ENCODE results near the gene ANKRD42. TPM values are rescaled to one million over a fixed set of nuclear protein-coding genes. Genes with fewer than 3 reads are reported as not detected.

ANKRD42 gene
- total and polyA plus RNA-seq, 2 donors (not counting 1 experiment from before 2014, with no cell fraction given): 6.5 to 17.5 TPM

DNA sequence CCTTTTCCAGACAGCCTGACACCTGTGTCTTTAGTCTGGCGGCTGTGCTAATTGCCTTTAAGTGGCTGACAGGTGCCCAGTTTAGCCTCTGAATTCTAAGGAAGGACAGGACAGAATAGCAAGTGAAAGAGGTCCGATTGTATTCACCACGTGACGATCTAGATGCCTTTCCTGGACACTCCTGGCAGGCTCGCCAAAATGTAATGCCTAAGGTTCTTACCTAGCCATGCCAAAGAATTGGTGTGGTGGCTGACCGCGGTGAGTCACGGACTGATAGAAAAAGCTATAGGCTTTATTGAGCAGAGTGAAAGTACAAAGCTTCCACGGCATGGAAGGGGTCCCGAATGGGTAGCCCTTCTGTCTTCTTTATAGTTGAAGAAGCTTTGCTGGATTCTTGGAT is 26.7 kb downstream of the ANKRD42 start:
- no peak for TF ChIP-seq EZH2 (IDR thresholded peaks at IDR 0.05; ENCODE audit: low read length, missing control alignments)
- TF ChIP-seq, protein P1, sequence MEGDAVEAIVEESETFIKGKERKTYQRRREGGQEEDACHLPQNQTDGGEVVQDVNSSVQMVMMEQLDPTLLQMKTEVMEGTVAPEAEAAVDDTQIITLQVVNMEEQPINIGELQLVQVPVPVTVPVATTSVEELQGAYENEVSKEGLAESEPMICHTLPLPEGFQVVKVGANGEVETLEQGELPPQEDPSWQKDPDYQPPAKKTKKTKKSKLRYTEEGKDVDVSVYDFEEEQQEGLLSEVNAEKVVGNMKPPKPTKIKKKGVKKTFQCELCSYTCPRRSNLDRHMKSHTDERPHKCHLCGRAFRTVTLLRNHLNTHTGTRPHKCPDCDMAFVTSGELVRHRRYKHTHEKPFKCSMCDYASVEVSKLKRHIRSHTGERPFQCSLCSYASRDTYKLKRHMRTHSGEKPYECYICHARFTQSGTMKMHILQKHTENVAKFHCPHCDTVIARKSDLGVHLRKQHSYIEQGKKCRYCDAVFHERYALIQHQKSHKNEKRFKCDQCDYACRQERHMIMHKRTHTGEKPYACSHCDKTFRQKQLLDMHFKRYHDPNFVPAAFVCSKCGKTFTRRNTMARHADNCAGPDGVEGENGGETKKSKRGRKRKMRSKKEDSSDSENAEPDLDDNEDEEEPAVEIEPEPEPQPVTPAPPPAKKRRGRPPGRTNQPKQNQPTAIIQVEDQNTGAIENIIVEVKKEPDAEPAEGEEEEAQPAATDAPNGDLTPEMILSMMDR (conservative IDR thresholded peaks at IDR 0.05 in 1 of 2, IDR thresholded peaks at IDR 0.05 in 1 of 2; ENCODE audit: low read depth in 1 of 2, low read length in 2 of 2): no peak

DNA sequence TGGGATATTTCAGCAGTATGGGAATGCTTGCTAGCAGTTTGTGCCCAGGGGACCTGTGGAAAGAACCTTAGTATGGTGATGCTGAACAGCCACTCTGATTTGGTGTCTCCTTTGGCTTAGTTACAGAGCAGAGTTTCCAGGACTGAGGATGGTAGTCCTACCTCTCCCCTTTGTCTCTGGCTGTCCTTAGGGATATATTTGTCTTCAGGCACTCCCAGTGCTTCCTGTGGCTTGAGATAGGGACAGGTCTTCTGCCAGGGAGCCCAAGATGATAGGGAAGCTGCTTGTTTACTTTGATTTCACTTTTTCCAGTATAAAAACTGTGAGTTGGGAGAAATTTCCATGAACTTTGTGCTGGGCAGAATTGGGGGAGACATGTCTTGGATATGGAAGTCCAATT is 28.2 kb downstream of the ANKRD42 start:
- Histone ChIP-seq H3K4me3 (replicated peaks in 1 of 4; ENCODE audit: control extremely low read depth in 1 of 4, insufficient read depth in 1 of 4, low read depth in 3 of 4, low read length in 4 of 4) (no peak overlapping the region), H2AFZ (ENCODE audit: low read length) (no peak overlapping the region), H3K4me2 (ENCODE audit: extremely low read depth, insufficient read depth, low read length) (no peak overlapping the region), H3K9me3 (ENCODE audit: control insufficient read depth, insufficient read depth, low read depth, low read length) (no peaks in the 10 kb centered on the region), H3K9ac (ENCODE audit: insufficient read depth, low read length) (no peak overlapping the region), H3K27me3 (ENCODE audit: control insufficient read depth, insufficient read depth, low read length) (no peaks in the 10 kb centered on the region), H3K79me2 (ENCODE audit: control insufficient read depth, insufficient read depth, low read length) (no peaks in the 10 kb centered on the region), H4K20me1 (ENCODE audit: control insufficient read depth, extremely low read depth, insufficient read depth, low read length) (no peaks in the 10 kb centered on the region), H3K36me3 (ENCODE audit: control insufficient read depth, insufficient read depth, low read length) (no peaks in the 10 kb centered on the region), H3K4me1 (ENCODE audit: control insufficient read depth, extremely low read depth, insufficient read depth, low read length) (no peaks in the 10 kb centered on the region), H3K27ac (ENCODE audit: insufficient read depth, low read length) (no peak overlapping the region)
- DNase-seq (ENCODE audit: low read depth in 2 of 2): no peak
- TF ChIP-seq, protein P1 (conservative IDR thresholded peaks at IDR 0.05 in 1 of 2, IDR thresholded peaks at IDR 0.05 in 1 of 2; ENCODE audit: low read depth in 1 of 2, low read length in 2 of 2): no peak
- no peak for TF ChIP-seq EZH2 (IDR thresholded peaks at IDR 0.05; ENCODE audit: low read length, missing control alignments)

More for the DNA sequence above, 26.7 kb downstream of the ANKRD42 start:
- H3K27me3 ChIP-seq (ENCODE audit: control insufficient read depth, insufficient read depth, low read length): no peaks in the 10 kb centered on the region
- H3K27ac ChIP-seq (ENCODE audit: insufficient read depth, low read length): no peak overlapping the region
- H3K9ac ChIP-seq (ENCODE audit: insufficient read depth, low read length): no peak overlapping the region
- DNase-seq (ENCODE audit: low read depth in 2 of 2): peak in 1 of 2 donors; percentile 39
- no peaks in the 10 kb centered on the region for H3K9me3 ChIP-seq (ENCODE audit: control insufficient read depth, insufficient read depth, low read depth, low read length)
- H2AFZ ChIP-seq (ENCODE audit: low read length): no peak overlapping the region
- H4K20me1 ChIP-seq (ENCODE audit: control insufficient read depth, extremely low read depth, insufficient read depth, low read length): no peaks in the 10 kb centered on the region
- H3K79me2 ChIP-seq (ENCODE audit: control insufficient read depth, insufficient read depth, low read length): no peaks in the 10 kb centered on the region
- H3K36me3 ChIP-seq (ENCODE audit: control insufficient read depth, insufficient read depth, low read length): no peaks in the 10 kb centered on the region
- no peak overlapping the region for H3K4me3 ChIP-seq (replicated peaks in 1 of 4; ENCODE audit: control extremely low read depth in 1 of 4, insufficient read depth in 1 of 4, low read depth in 3 of 4, low read length in 4 of 4)
- H3K4me2 ChIP-seq (ENCODE audit: extremely low read depth, insufficient read depth, low read length): no peak overlapping the region
- no peaks in the 10 kb centered on the region for H3K4me1 ChIP-seq (ENCODE audit: control insufficient read depth, extremely low read depth, insufficient read depth, low read length)

DNA sequence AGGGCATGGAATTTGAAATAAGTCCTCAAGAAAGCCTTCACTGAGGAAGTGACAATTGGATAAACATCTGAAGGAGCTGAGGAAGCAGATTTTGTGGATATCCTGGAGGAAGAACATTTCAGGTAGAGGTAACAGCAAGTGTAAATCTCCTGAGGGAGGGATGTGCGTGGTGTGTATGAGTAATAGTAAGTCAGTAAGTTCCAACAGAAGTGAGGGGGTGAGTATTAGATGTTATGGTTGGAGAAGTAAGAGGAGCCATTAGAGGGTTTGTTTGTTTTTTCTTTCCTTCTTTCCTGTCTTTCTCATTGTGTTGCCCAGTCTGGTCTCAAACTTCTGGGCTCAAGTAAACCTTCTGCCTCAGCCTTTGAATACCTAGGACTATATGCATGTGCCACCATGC is 29.0 kb downstream of the ANKRD42 start:
- H3K9me3 ChIP-seq (ENCODE audit: control insufficient read depth, insufficient read depth, low read depth, low read length): no peaks in the 10 kb centered on the region
- TF ChIP-seq, protein P1 (conservative IDR thresholded peaks at IDR 0.05 in 1 of 2, IDR thresholded peaks at IDR 0.05 in 1 of 2; ENCODE audit: low read depth in 1 of 2, low read length in 2 of 2): no peak
- TF ChIP-seq EZH2 (IDR thresholded peaks at IDR 0.05; ENCODE audit: low read length, missing control alignments): no peak
- no peak overlapping the region for H3K4me2 ChIP-seq (ENCODE audit: extremely low read depth, insufficient read depth, low read length)
- no peaks in the 10 kb centered on the region for H3K4me1 ChIP-seq (ENCODE audit: control insufficient read depth, extremely low read depth, insufficient read depth, low read length)
- H3K27ac ChIP-seq (ENCODE audit: insufficient read depth, low read length): no peak overlapping the region
- no peak overlapping the region for H3K4me3 ChIP-seq (replicated peaks in 1 of 4; ENCODE audit: control extremely low read depth in 1 of 4, insufficient read depth in 1 of 4, low read depth in 3 of 4, low read length in 4 of 4)
- H4K20me1 ChIP-seq (ENCODE audit: control insufficient read depth, extremely low read depth, insufficient read depth, low read length): no peaks in the 10 kb centered on the region
- H3K36me3 ChIP-seq (ENCODE audit: control insufficient read depth, insufficient read depth, low read length): no peaks in the 10 kb centered on the region
- DNase-seq (ENCODE audit: low read depth in 2 of 2): peak in 1 of 2 donors; percentile 30
- H3K79me2 ChIP-seq (ENCODE audit: control insufficient read depth, insufficient read depth, low read length): no peaks in the 10 kb centered on the region
- no peaks in the 10 kb centered on the region for H3K27me3 ChIP-seq (ENCODE audit: control insufficient read depth, insufficient read depth, low read length)
- no peak overlapping the region for H2AFZ ChIP-seq (ENCODE audit: low read length)
- no peak overlapping the region for H3K9ac ChIP-seq (ENCODE audit: insufficient read depth, low read length)
